ENCODE data around the gene NYAP1.
A peak's percentile ranks its signal among the peaks of the same experiment; 100 is the strongest.

NYAP1 gene

GRCh38 chr7:100464210-100464660 is 19.5 kb upstream of the NYAP1 start, which contains the start of gene SPACDR:
Gene SPACDR, minus strand, starts transcription at chr7:100464260. Its CDS starts 235 bp downstream, at chr7:100464025.
- DNase-seq, result no peak

GRCh38 chr7:100464791-100465190 is 18.9 kb upstream of the NYAP1 start:
- no peak for DNase-seq

- no peak for DNase-seq
These were observed 18.4 kb upstream of the NYAP1 start for GRCh38 chr7:100465299-100465698.

DNA sequence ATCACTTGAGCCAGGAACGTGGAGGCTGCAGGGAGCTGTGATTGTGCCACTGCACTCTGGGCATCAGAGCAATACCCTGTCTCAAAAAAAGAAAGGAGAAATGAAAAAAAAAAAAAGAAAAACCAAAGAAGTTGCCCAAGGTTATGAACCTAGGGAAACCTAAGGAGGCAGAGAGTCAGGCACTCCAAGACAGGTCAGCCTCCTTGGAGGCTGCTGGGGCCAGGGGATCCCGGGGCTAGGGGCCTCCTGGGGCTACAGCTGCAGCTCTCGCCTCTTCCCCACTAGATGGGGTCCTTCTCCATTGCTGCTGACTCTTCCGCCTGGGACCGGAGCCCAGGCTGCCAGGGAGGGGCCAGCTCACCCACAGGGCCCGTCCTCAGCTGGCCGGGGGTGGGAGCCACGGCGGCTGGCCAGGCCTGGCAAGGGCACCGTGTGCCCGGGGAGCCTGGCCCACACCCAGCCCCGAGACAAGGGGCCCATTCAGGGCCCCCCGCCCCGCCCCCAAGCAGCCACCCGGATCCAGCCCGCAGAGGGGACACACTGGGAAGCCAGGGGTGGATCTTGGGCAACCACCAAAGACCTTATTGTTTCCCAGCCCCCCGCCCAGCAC is 17.9 kb upstream of the NYAP1 start:
- DNase-seq, result no peak

DNA sequence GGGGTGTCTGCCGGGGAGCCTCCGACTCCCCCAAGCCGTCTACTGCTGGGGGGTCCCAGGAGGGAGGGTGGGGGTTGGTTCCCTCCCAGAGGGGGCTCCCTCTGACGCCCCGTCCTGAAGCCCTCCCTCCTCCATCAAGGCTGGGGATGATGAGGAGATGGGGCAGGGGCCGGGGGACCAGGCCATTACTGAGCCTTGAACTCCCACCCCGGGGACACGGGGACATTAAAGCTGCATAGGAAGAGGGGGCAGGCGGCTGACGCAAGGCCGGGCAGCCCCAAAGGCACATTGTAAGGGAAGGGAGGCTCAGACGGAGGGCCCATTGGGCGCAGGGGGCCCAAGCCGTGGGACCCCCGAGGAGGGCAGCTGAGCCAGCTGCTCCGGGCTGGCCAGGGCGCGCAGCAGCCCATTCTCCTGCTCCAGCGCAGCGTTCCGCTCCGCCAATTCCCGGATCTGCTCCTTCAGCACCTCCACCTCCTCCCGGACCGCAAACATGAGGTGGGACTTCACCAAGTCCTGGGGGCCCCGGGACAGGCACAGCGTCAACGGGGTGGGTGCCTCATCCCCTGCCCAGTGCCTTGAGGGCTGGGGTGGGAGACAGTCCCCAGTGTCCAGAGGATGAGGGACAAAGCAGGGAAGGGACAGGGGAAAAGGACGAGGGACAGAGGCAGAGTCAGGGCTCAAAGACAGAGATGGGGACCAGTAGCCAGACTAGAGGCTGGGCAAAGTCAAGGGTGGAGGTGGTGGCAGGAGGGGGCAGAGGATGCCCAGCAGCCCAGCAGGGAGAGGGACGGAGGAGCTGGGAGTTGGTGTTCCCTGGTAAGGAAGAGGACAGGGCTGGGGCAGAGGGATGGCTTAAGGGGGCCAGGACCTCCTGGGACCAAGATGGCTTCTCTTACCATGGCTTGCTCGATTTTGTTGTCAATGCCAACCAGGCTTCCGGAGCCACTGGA is 16.8 kb upstream of the NYAP1 start:
- DNase-seq, result no peak

- DNase-seq, result no peak
These were observed 15.9 kb upstream of the NYAP1 start for GRCh38 chr7:100467638-100468373.

DNA sequence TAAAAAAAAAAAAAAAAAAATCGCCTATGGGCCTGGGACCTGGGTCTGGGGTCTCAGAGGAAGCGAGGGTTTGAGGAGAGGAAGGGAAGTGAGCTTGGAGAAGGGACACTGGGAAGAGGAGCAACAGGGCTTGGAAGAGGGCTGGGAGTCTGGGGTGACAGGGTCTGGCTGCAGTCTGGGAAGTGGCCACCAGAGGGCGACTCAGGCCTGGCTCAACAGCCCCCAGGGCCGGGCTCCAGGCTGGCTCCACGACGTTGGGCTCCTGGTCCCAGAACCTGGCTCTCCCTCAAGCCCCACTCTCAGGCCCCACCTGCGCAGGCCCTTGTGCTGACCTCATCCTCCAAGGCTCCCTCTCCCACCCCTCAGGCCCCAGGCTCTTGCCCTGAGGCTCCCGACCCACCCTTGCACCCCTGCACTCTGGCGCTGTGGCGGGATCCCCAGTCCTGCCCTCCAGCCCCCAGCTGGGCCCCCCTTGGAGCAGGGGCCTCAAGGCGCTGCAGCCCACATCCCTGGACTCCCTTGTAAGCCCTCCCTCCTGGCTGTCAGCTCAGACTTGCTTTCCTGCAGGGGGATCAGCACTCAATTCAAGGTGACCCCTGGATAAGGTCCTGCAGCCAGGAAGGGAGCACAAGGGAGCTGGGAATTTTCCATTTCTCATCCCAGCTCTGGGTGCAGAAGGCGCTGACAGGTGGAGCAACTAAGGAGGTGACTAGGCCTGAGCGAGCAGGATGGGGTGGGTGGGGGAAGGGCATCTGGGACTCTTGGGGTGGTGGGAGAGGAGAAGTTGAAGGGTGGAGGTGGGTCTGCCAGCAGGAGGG is 14.3 kb upstream of the NYAP1 start:
- peak; percentile 72 to 88 (median 86) for DNase-seq

GRCh38 chr7:100471021-100471420 is 12.7 kb upstream of the NYAP1 start:
- no peak for DNase-seq

- no peak for DNase-seq
These were observed 11.4 kb upstream of the NYAP1 start for GRCh38 chr7:100472121-100472851.

GRCh38 chr7:100472854-100473499 is 10.8 kb upstream of the NYAP1 start:
- DNase-seq, result no peak

GRCh38 chr7:100475549-100475948 is 8.2 kb upstream of the NYAP1 start:
- DNase-seq, result no peak

DNA sequence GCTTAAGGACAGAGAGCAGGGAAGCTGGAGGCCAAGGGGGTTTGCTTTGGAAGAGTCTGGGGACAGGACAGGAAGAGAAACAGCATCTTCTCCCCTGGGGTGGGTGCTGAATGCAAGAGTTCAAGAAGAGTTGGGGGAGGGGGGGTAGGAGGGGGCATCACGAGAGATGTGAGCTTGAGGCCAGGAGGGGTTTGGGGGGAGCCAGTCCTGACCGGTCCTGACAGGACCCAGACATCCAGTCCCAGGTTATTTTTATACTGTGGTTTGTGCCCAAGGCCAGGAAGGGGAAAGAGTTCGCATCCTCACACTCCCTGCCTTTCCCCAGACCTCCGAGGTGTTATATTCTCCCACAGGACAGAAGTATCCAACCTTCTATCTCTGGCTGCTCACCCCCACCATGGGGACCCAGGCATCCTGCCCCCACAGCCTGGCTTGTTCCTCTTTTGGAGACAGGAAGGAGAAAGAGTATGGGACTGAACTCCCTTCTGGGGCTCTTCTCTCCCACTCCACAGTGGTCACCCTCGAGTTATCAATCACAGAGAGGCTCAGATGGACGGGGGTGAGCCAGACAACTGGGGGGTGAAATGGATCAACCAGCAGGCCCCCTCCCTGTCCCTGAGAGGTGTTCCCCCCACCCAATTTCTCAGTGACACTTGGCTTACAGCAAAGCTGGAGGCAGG is 7.5 kb upstream of the NYAP1 start:
- DNase-seq, result no peak

- peak in 2 of 4 experiments; percentile 9 to 21 for DNase-seq
These were observed 6.5 kb upstream of the NYAP1 start for GRCh38 chr7:100476903-100477870.

GRCh38 chr7:100477871-100478267 is 5.9 kb upstream of the NYAP1 start:
- no peak for DNase-seq

GRCh38 chr7:100478958-100479660 is 4.6 kb upstream of the NYAP1 start, which contains the start of gene TSC22D4:
Gene TSC22D4, minus strand, starts transcription at chr7:100479214. Its CDS starts 1,176 bp downstream, at chr7:100478038.
- peak; percentile 63 to 92 (median 75) for DNase-seq

GRCh38 chr7:100481466-100481865 is 2.3 kb upstream of the NYAP1 start:
- no peak for DNase-seq

- no peak for DNase-seq
These were observed 1.0 kb upstream of the NYAP1 start for GRCh38 chr7:100482728-100483089.

DNA sequence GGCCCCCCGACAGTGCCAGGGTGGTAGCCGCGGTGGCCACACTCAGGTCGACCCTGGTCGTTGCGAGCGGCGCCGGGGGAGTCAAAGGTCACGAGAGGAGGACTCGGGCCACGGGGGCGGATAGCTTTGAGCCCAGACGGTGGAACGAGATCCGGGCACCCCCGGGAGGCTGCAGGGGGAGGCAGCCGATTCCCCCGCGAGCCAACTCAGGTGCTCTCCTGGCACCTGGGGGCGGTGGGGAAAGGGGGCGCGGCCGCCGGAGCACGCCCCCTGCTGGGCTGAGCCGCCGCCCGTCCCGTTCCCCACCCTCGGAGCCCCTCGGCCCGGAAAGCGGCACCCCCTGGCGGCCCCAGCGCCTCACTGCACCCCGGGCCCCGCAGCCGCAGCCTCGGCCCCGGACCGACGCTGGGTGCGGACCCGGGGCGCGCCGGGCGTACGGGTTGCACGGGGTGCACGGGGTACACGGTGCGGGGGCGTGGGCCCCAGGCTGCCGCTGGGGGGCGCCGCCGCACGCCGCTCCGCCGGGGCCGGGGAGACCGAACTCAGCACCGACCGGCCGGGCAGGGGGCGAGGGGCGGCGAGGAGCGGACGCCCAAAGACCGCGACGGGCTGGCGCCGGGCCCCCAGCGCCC is 521 bp upstream of the NYAP1 start:
- peak; percentile 65 to 86 (median 76) for DNase-seq

Measured in activated naive CD4-positive, alpha-beta T cell (primary cell).